SK-N-MC (cell line): ENCODE measurements around the gene THAP10.
"Not testable (repeated sequence)": the region's sequence is repeated elsewhere in the genome, so short reads cannot be mapped to it uniquely, and the experiment has no call there.

Experiments
- EZH2 ChIP-seq: fragments of 200-600 bp; sonication (generic); IDR thresholded peaks from one replicate; pipeline ENCODE4 v1.6.1; 2017; ENCODE audit warnings: antibody characterized with exemption
- POLR2AphosphoS5 ChIP-seq: IDR thresholded peaks from 2 replicates; pipeline ENCODE4 v1.6.1; 2012; ENCODE audit warnings: mild to moderate bottlenecking, low read depth, low read length, borderline replicate concordance

- TF ChIP-seq POLR2AphosphoS5, EZH2: not testable (repeated sequence)
Measured at GRCh38 chr15:70926914-70927313, 34.7 kb upstream of the THAP10 start.
